ENCODE results near the gene C15orf39.

C15orf39 gene

DNA sequence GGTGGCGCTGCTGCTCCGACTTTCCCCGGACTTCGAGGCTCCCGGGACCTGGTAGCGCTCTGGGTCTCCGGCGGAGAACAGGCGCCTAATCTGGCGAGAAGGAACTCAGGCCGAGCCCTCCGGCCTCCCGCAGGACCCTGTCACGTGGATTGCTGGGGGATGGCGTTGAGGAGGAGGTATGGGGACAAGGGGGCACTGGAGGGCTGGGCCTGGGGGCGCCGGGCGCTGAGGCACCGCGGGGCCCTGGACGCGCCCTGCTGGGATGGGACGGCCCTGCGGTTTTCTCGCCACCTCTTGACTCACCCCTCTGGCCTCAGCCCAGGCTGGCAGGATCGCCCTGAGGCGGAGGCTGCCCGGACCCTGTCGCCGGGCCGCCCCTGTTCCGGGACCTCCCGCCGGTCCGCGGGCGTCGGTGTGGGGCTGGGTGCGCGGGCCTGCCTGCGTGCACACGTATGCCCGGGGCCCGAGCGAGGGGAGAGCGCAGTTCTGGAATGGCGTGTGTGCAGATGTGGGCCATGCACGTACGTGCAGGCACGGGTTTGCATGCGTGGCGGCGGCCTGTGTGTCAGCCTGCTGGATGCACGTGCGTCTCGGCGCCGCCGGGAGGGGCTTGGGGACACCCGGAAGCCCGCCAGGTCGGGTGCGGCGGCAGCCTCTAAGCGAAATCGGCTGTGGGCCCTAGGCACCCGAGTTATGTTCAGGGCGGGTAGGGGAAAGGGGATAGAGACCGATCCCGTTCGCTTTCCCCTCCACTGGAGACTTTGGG lies 752 bp downstream of the C15orf39 start:
- Histone ChIP-seq H4K20me1 (ENCODE audit: insufficient read depth, low read length) (no peaks in the 10 kb centered on the region), H3F3A (ENCODE audit: insufficient read depth, low read length) (no peaks in the 10 kb centered on the region), H3K4me2 (ENCODE audit: low read length) (peak overlapping the region; percentile 99), H3K27me3 (ENCODE audit: insufficient read depth, low read length) (no peaks in the 10 kb centered on the region), H3K4me1 (ENCODE audit: insufficient read depth, low read length, severe bottlenecking) (peaks cover 49% of the 10 kb centered on the region), H3K9ac (ENCODE audit: low read length) (peak overlapping the region; percentile 81), H3K4me3 (ENCODE audit: low read depth, low read length, poor library complexity, severe bottlenecking) (peak overlapping the region; percentile 78), H2AFZ (ENCODE audit: low read length) (no peak overlapping the region), H3K9me3 (ENCODE audit: low read length) (no peaks in the 10 kb centered on the region), H3K9me2 (ENCODE audit: low read depth, low read length) (no peaks in the 10 kb centered on the region), H3K27ac (ENCODE audit: low read depth, low read length, poor library complexity, severe bottlenecking) (peak overlapping the region; percentile 60), H3K79me2 (ENCODE audit: insufficient read depth, low read length) (peaks cover 28% of the 10 kb centered on the region), H3K36me3 (ENCODE audit: insufficient read depth, low read length) (peaks cover 31% of the 10 kb centered on the region)
- TF ChIP-seq EZH2 (IDR thresholded peaks at IDR 0.05; ENCODE audit: borderline replicate concordance, low read length): no peak
- TF ChIP-seq, protein P1, sequence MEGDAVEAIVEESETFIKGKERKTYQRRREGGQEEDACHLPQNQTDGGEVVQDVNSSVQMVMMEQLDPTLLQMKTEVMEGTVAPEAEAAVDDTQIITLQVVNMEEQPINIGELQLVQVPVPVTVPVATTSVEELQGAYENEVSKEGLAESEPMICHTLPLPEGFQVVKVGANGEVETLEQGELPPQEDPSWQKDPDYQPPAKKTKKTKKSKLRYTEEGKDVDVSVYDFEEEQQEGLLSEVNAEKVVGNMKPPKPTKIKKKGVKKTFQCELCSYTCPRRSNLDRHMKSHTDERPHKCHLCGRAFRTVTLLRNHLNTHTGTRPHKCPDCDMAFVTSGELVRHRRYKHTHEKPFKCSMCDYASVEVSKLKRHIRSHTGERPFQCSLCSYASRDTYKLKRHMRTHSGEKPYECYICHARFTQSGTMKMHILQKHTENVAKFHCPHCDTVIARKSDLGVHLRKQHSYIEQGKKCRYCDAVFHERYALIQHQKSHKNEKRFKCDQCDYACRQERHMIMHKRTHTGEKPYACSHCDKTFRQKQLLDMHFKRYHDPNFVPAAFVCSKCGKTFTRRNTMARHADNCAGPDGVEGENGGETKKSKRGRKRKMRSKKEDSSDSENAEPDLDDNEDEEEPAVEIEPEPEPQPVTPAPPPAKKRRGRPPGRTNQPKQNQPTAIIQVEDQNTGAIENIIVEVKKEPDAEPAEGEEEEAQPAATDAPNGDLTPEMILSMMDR (IDR thresholded peaks at IDR 0.05; ENCODE audit: low read length): peak; percentile 41; the same call in 1 of the 2 replicates

DNA sequence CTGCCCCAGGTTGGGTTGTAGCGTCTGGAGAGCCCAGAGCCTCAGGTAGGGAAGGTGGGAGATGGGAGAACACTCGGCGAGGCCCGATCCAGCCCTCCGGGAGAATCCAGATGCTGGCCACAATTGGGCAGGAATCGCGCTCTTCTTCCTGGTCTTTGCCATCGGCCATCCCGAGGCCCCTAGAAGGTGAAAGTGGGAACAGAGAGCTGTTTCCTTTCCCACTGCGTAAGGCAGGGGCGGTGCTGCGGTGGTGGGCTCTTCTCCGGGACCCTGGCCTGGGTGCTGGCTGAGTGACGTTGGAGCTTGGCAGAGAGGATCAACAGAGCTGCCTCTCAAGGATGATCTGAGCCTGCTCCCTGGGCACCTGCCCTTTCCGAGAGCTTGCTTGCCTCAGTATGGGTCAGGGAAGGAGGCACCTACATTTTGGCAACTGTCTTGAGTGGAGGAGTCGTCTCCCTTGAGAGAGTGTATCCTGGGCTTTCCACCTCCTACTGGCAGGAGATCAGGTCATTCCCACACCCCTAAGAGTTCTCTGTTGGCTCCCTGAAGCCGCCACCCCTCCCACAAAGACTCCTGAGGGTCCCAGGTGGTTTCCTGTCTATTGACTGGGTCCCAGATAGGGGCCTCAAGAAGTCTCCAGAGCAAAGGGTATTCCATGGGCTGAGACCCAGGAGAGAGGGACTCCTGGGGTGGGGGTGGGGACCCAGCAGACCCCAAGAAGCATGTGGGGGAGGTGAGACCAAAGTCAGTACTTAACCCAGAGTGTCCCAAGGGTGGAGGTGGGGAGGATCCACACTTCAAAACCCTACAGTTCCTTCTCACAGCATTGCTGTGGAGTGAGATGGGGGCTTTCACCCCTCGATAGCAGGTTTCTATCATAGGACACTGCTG lies 1.6 kb downstream of the C15orf39 start:
- H3K79me2 ChIP-seq (ENCODE audit: insufficient read depth, low read length): peaks cover 28% of the 10 kb centered on the region
- H3K27ac ChIP-seq (ENCODE audit: low read depth, low read length, poor library complexity, severe bottlenecking): peak overlapping the region; percentile 60
- H3K9ac ChIP-seq (ENCODE audit: low read length): peak overlapping the region; percentile 81
- H3K4me2 ChIP-seq (ENCODE audit: low read length): peak overlapping the region; percentile 99
- no peaks in the 10 kb centered on the region for H4K20me1 ChIP-seq (ENCODE audit: insufficient read depth, low read length)
- peak overlapping the region; percentile 78 for H3K4me3 ChIP-seq (ENCODE audit: low read depth, low read length, poor library complexity, severe bottlenecking)
- peaks cover 39% of the 10 kb centered on the region for H3K36me3 ChIP-seq (ENCODE audit: insufficient read depth, low read length)
- no peak for TF ChIP-seq EZH2 (IDR thresholded peaks at IDR 0.05; ENCODE audit: borderline replicate concordance, low read length)
- TF ChIP-seq, protein P1 (IDR thresholded peaks at IDR 0.05; ENCODE audit: low read length): no peak
- H3K9me2 ChIP-seq (ENCODE audit: low read depth, low read length): no peaks in the 10 kb centered on the region
- H3K27me3 ChIP-seq (ENCODE audit: insufficient read depth, low read length): no peaks in the 10 kb centered on the region
- H3K4me1 ChIP-seq (ENCODE audit: insufficient read depth, low read length, severe bottlenecking): peaks cover 47% of the 10 kb centered on the region
- H3F3A ChIP-seq (ENCODE audit: insufficient read depth, low read length): no peaks in the 10 kb centered on the region
- H2AFZ ChIP-seq (ENCODE audit: low read length): no peak overlapping the region
- no peaks in the 10 kb centered on the region for H3K9me3 ChIP-seq (ENCODE audit: low read length)

DNA sequence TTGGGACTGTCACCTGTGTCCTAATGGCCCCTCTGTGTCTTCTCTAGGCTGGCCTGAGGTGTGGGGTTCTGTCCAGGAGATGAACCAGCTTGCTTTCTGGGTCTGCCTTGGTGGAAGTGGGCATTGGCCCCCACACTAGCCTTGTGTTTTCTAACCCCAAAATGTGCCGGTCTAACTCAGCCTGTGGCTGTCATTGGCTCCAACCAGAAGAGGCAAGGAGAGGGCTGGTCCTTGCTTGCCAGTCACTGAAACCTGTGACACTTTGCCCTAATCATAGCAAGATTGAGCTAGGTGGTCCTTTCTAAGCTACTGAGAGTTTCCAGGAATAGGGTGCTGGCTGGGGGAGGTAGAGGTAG lies 2.2 kb downstream of the C15orf39 start:
- Histone ChIP-seq H3K9me3 (ENCODE audit: low read length) (no peaks in the 10 kb centered on the region), H3K9ac (ENCODE audit: low read length) (peak overlapping the region; percentile 81), H3K27me3 (ENCODE audit: insufficient read depth, low read length) (no peaks in the 10 kb centered on the region), H3K36me3 (ENCODE audit: insufficient read depth, low read length) (peaks cover 46% of the 10 kb centered on the region), H3K4me3 (ENCODE audit: low read depth, low read length, poor library complexity, severe bottlenecking) (peak overlapping the region; percentile 78), H4K20me1 (ENCODE audit: insufficient read depth, low read length) (no peaks in the 10 kb centered on the region), H3K27ac (ENCODE audit: low read depth, low read length, poor library complexity, severe bottlenecking) (peak overlapping the region; percentile 60), H2AFZ (ENCODE audit: low read length) (no peak overlapping the region), H3F3A (ENCODE audit: insufficient read depth, low read length) (no peaks in the 10 kb centered on the region), H3K4me2 (ENCODE audit: low read length) (peak overlapping the region; percentile 99), H3K79me2 (ENCODE audit: insufficient read depth, low read length) (peaks cover 28% of the 10 kb centered on the region), H3K4me1 (ENCODE audit: insufficient read depth, low read length, severe bottlenecking) (peaks cover 41% of the 10 kb centered on the region), H3K9me2 (ENCODE audit: low read depth, low read length) (no peaks in the 10 kb centered on the region)
- no peak for TF ChIP-seq EZH2 (IDR thresholded peaks at IDR 0.05; ENCODE audit: borderline replicate concordance, low read length)
- TF ChIP-seq, protein P1 (IDR thresholded peaks at IDR 0.05; ENCODE audit: low read length): no peak

Data from OCI-LY1 (cell line).